Measurements from ENCODE around the gene GSAP.
"Not testable (repeated sequence)": the region's sequence is repeated elsewhere in the genome, so short reads cannot be mapped to it uniquely, and the experiment has no call there.

Gene GSAP

GRCh38 chr7:77415823-77416620 is at the start of gene GSAP:
GSAP (minus strand) TSS chr7:77416349; CDS start chr7:77416321, 28 bp downstream.
- no peak for FAIRE-seq

- FAIRE-seq = no peak
Observed at GRCh38 chr7:77465256-77465655, 49.1 kb upstream of the GSAP start.

- no peak for FAIRE-seq
Observed at GRCh38 chr7:77464589-77464988, 48.4 kb upstream of the GSAP start.

- FAIRE-seq = not testable (repeated sequence)
Observed at GRCh38 chr7:77463632-77464031, 47.5 kb upstream of the GSAP start.

- no peak for FAIRE-seq
Observed at GRCh38 chr7:77461842-77462241, 45.7 kb upstream of the GSAP start.

GRCh38 chr7:77461246-77461645 is 45.1 kb upstream of the GSAP start:
- FAIRE-seq = no peak

- no peak for FAIRE-seq
Observed at GRCh38 chr7:77460057-77460486, 43.9 kb upstream of the GSAP start.

GRCh38 chr7:77459311-77459726 is 43.2 kb upstream of the GSAP start:
- no peak for FAIRE-seq

GRCh38 chr7:77458786-77459185 is 42.6 kb upstream of the GSAP start:
- no peak for FAIRE-seq

GRCh38 chr7:77457779-77458178 is 41.6 kb upstream of the GSAP start:
- FAIRE-seq = no peak

- FAIRE-seq = no peak
Observed at GRCh38 chr7:77456696-77457095, 40.5 kb upstream of the GSAP start.

- no peak for FAIRE-seq
Observed at GRCh38 chr7:77455321-77455720, 39.2 kb upstream of the GSAP start.

GRCh38 chr7:77454802-77455201 is 38.7 kb upstream of the GSAP start:
- FAIRE-seq = no peak

GRCh38 chr7:77453531-77453930 is 37.4 kb upstream of the GSAP start:
- no peak for FAIRE-seq

GRCh38 chr7:77451950-77452349 is 35.8 kb upstream of the GSAP start:
- FAIRE-seq = not testable (repeated sequence)

- FAIRE-seq = no peak
Observed at GRCh38 chr7:77450613-77451012, 34.5 kb upstream of the GSAP start.

GRCh38 chr7:77450054-77450453 is 33.9 kb upstream of the GSAP start:
- FAIRE-seq = no peak

- FAIRE-seq = no peak
Observed at GRCh38 chr7:77447616-77448015, 31.5 kb upstream of the GSAP start.

- FAIRE-seq = no peak
Observed at GRCh38 chr7:77444123-77444522, 28.0 kb upstream of the GSAP start.

GRCh38 chr7:77443042-77443441 is 26.9 kb upstream of the GSAP start:
- FAIRE-seq = no peak

- FAIRE-seq = no peak
Observed at GRCh38 chr7:77442636-77443035, 26.5 kb upstream of the GSAP start.

- FAIRE-seq = no peak
Observed at GRCh38 chr7:77441046-77441445, 24.9 kb upstream of the GSAP start.

GRCh38 chr7:77439572-77439971 is 23.4 kb upstream of the GSAP start:
- FAIRE-seq = no peak

- no peak for FAIRE-seq
Observed at GRCh38 chr7:77438131-77438530, 22.0 kb upstream of the GSAP start.
